H1 (cell line): Measurements from ENCODE around the gene KCNQ1.

ENCODE experiments used
- EZH2 ChIP-seq: fragments of 200-600 bp; sonication (generic); IDR thresholded peaks from 2 replicates; pipeline ENCODE4 v1.7.1; 2012; ENCODE audit warnings: low read depth, mild to moderate bottlenecking, moderate library complexity, low read length, inconsistent platforms; ENCODE audit not compliant: severe bottlenecking
- HDAC2 ChIP-seq, 2 experiments: fragments of 300-600 bp in 1 of 2; sonication (generic) in 1 of 2; IDR thresholded peaks; 2 replicates each; pipeline ENCODE4 v1.6.1; 2011 to 2012; ENCODE audit warnings: low read depth in 2 of 2, low read length in 2 of 2, mild to moderate bottlenecking in 2 of 2, moderate library complexity in 2 of 2, borderline replicate concordance in 1 of 2, inconsistent platforms in 1 of 2
- TAF1 ChIP-seq: IDR thresholded peaks from 2 replicates; pipeline ENCODE4 v1.6.1; 2011; ENCODE audit warnings: mild to moderate bottlenecking, low read depth, low read length
- TF ChIP-seq, protein P1 (sequence below), 3 experiments: IDR thresholded peaks; 1 replicate in 2 of 3; 2 replicates in 1 of 3; pipeline versions ENCODE4 v1.5.1 to v1.6.1; 2011; ENCODE audit warnings: low read length in 3 of 3, mild to moderate bottlenecking in 3 of 3, inconsistent platforms in 2 of 3, low read depth in 1 of 3, moderate library complexity in 1 of 3; ENCODE audit not compliant: insufficient read depth in 1 of 3; ENCODE audit errors: control extremely low read depth in 1 of 3
- TF ChIP-seq, protein P2 (sequence below): fragments of 300-600 bp; sonication (generic); IDR thresholded peaks from 2 replicates; pipeline ENCODE4 v1.7.1; 2012; ENCODE audit warnings: low read length, moderate library complexity, mild to moderate bottlenecking, inconsistent platforms; ENCODE audit not compliant: insufficient replicate concordance

DNA sequence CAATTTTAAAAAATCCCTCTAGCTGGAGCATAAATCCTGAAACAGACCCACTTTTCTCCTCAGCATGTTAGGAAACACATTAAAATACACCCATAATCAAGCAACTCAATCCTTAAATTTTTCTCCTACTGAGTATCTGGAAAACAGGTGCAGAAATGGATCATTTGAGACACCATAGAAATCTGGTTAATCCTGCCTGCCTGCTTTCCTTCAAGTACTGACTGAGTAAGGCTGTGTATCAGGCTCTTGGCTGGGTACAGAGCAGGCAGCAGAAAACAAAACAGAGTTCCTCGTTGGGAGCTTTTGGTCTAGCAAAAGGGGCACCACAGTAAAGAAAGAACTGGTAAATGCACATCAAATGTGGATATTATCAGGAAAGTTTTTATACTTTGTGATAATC lies 253.1 kb downstream of the KCNQ1 start:
- TF ChIP-seq, protein P1, sequence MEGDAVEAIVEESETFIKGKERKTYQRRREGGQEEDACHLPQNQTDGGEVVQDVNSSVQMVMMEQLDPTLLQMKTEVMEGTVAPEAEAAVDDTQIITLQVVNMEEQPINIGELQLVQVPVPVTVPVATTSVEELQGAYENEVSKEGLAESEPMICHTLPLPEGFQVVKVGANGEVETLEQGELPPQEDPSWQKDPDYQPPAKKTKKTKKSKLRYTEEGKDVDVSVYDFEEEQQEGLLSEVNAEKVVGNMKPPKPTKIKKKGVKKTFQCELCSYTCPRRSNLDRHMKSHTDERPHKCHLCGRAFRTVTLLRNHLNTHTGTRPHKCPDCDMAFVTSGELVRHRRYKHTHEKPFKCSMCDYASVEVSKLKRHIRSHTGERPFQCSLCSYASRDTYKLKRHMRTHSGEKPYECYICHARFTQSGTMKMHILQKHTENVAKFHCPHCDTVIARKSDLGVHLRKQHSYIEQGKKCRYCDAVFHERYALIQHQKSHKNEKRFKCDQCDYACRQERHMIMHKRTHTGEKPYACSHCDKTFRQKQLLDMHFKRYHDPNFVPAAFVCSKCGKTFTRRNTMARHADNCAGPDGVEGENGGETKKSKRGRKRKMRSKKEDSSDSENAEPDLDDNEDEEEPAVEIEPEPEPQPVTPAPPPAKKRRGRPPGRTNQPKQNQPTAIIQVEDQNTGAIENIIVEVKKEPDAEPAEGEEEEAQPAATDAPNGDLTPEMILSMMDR (IDR thresholded peaks at IDR 0.05; ENCODE audit: control extremely low read depth in 1 of 3, insufficient read depth in 1 of 3, low read depth in 1 of 3, low read length in 3 of 3) = no peak
- TF ChIP-seq EZH2 = no peak
- no peak for TF ChIP-seq HDAC2 (IDR thresholded peaks at IDR 0.05; ENCODE audit: borderline replicate concordance in 1 of 2, low read depth in 2 of 2, low read length in 2 of 2)
- no peak for TF ChIP-seq TAF1
- TF ChIP-seq, protein P2, sequence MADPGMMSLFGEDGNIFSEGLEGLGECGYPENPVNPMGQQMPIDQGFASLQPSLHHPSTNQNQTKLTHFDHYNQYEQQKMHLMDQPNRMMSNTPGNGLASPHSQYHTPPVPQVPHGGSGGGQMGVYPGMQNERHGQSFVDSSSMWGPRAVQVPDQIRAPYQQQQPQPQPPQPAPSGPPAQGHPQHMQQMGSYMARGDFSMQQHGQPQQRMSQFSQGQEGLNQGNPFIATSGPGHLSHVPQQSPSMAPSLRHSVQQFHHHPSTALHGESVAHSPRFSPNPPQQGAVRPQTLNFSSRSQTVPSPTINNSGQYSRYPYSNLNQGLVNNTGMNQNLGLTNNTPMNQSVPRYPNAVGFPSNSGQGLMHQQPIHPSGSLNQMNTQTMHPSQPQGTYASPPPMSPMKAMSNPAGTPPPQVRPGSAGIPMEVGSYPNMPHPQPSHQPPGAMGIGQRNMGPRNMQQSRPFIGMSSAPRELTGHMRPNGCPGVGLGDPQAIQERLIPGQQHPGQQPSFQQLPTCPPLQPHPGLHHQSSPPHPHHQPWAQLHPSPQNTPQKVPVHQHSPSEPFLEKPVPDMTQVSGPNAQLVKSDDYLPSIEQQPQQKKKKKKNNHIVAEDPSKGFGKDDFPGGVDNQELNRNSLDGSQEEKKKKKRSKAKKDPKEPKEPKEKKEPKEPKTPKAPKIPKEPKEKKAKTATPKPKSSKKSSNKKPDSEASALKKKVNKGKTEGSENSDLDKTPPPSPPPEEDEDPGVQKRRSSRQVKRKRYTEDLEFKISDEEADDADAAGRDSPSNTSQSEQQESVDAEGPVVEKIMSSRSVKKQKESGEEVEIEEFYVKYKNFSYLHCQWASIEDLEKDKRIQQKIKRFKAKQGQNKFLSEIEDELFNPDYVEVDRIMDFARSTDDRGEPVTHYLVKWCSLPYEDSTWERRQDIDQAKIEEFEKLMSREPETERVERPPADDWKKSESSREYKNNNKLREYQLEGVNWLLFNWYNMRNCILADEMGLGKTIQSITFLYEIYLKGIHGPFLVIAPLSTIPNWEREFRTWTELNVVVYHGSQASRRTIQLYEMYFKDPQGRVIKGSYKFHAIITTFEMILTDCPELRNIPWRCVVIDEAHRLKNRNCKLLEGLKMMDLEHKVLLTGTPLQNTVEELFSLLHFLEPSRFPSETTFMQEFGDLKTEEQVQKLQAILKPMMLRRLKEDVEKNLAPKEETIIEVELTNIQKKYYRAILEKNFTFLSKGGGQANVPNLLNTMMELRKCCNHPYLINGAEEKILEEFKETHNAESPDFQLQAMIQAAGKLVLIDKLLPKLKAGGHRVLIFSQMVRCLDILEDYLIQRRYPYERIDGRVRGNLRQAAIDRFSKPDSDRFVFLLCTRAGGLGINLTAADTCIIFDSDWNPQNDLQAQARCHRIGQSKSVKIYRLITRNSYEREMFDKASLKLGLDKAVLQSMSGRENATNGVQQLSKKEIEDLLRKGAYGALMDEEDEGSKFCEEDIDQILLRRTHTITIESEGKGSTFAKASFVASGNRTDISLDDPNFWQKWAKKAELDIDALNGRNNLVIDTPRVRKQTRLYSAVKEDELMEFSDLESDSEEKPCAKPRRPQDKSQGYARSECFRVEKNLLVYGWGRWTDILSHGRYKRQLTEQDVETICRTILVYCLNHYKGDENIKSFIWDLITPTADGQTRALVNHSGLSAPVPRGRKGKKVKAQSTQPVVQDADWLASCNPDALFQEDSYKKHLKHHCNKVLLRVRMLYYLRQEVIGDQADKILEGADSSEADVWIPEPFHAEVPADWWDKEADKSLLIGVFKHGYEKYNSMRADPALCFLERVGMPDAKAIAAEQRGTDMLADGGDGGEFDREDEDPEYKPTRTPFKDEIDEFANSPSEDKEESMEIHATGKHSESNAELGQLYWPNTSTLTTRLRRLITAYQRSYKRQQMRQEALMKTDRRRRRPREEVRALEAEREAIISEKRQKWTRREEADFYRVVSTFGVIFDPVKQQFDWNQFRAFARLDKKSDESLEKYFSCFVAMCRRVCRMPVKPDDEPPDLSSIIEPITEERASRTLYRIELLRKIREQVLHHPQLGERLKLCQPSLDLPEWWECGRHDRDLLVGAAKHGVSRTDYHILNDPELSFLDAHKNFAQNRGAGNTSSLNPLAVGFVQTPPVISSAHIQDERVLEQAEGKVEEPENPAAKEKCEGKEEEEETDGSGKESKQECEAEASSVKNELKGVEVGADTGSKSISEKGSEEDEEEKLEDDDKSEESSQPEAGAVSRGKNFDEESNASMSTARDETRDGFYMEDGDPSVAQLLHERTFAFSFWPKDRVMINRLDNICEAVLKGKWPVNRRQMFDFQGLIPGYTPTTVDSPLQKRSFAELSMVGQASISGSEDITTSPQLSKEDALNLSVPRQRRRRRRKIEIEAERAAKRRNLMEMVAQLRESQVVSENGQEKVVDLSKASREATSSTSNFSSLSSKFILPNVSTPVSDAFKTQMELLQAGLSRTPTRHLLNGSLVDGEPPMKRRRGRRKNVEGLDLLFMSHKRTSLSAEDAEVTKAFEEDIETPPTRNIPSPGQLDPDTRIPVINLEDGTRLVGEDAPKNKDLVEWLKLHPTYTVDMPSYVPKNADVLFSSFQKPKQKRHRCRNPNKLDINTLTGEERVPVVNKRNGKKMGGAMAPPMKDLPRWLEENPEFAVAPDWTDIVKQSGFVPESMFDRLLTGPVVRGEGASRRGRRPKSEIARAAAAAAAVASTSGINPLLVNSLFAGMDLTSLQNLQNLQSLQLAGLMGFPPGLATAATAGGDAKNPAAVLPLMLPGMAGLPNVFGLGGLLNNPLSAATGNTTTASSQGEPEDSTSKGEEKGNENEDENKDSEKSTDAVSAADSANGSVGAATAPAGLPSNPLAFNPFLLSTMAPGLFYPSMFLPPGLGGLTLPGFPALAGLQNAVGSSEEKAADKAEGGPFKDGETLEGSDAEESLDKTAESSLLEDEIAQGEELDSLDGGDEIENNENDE = no peak
